K562 (cell line): ENCODE data around the gene CCDC106. TPM values are rescaled to one million over a fixed set of nuclear protein-coding genes. Genes with fewer than 3 reads are reported as not detected.

ENCODE experiments used
- ATAC-seq: fragments of 200-7000 bp; cut with Tn5 transposase; 3 replicates; pipeline ENCODE4 v1.9.1; 2020; ENCODE audit warnings: moderate library complexity
- BruUV-seq: library from RNA; stranded (reverse); fragments of 400-500 nt; replicated peaks from 2 replicates; lab custom pipeline; 2021; lab: Mats Ljungman, UMichigan
- CTCF ChIA-PET: fragments of 300-600 bp; formaldehyde crosslinking; extraction: SDS; loops from one replicate; lab custom pipeline; 2021; ENCODE audit warnings: low intra/inter-chr PET ratio; lab: Yijun Ruan, JAX
- POLR2A ChIA-PET: fragments of 300-600, 350-650 bp; sonication (Branson Sonifier 250); formaldehyde crosslinking; extraction: SDS; loops from one replicate; lab custom pipeline; 2021; ENCODE audit warnings: antibody characterized with exemption, inconsistent platforms; lab: Yijun Ruan, JAX
- DNase-seq, 4 experiments: peaks; one replicate each; pipeline versions ENCODE4 v3.0.0 to v3.0.0-alpha.2; 2011 to 2018; ENCODE audit warnings: low spot score in 3 of 4, mixed read lengths in 3 of 4; ENCODE audit errors: extremely low read depth in 1 of 4
- FAIRE-seq: peaks from 2 replicates; lab custom pipeline; 2011; peaks lifted over from hg19 to GRCh38; lab: Jason Lieb, UNC
- H2AFZ ChIP-seq: 2 replicates; pipeline ENCODE4 v1.6.0; 2011; ENCODE audit warnings: low read depth, low read length, control low read depth, inconsistent platforms
- H3K27ac ChIP-seq: fragments of 200-600 bp; 3 replicates; pipeline ENCODE4 v1.8.0; 2011; ENCODE audit warnings: low read depth, mild to moderate bottlenecking, control low read depth, inconsistent platforms, low read length, moderate library complexity, mixed read lengths; ENCODE audit errors: extremely low read depth
- H3K27me3 ChIP-seq, 2 experiments: fragments of 300-600 bp in 1 of 2; 2 replicates in 1 of 2; 3 replicates in 1 of 2; pipeline versions ENCODE4 v1.6.0 to v1.8.0; 2011; ENCODE audit warnings: inconsistent platforms in 2 of 2, low read length in 2 of 2, mild to moderate bottlenecking in 1 of 2, mixed read lengths in 1 of 2, moderate library complexity in 1 of 2; ENCODE audit not compliant: control insufficient read depth in 2 of 2, insufficient read depth in 2 of 2
- H3K36me3 ChIP-seq: fragments of 300-600 bp; 3 replicates; pipeline ENCODE4 v1.8.0; 2011; ENCODE audit warnings: mild to moderate bottlenecking, low read length, inconsistent platforms; ENCODE audit not compliant: control insufficient read depth, insufficient read depth
- H3K4me1 ChIP-seq, 2 experiments: fragments of 200-600 bp in 1 of 2; replicated peaks in 1 of 2; 2 replicates in 1 of 2; 3 replicates in 1 of 2; pipeline versions ENCODE4 v1.5.1 to v1.8.0; 2011; ENCODE audit warnings: inconsistent platforms in 2 of 2, low read length in 2 of 2, mild to moderate bottlenecking in 1 of 2, mixed read lengths in 1 of 2, moderate library complexity in 1 of 2; ENCODE audit not compliant: control insufficient read depth in 2 of 2, insufficient read depth in 2 of 2
- H3K4me2 ChIP-seq: 2 replicates; pipeline ENCODE4 v1.6.1; 2011; ENCODE audit warnings: low read length, control low read depth, inconsistent platforms, mixed read lengths; ENCODE audit not compliant: insufficient read depth
- H3K4me3 ChIP-seq: fragments of 200-600 bp; sonication (generic), shearing (Covaris generic); 2 replicates; pipeline ENCODE4 v1.5.1; 2016; ENCODE audit warnings: control low read depth, inconsistent platforms
- H3K79me2 ChIP-seq: fragments of 200-600 bp; 3 replicates; pipeline ENCODE4 v1.8.0; 2011; ENCODE audit warnings: low read length, inconsistent platforms; ENCODE audit not compliant: control insufficient read depth, insufficient read depth
- H3K9ac ChIP-seq, 2 experiments: 2 replicates each; pipeline versions ENCODE4 v1.6.0 to v1.6.1; 2011; ENCODE audit warnings: low read depth in 2 of 2, low read length in 2 of 2, control low read depth in 1 of 2, inconsistent platforms in 1 of 2, mild to moderate bottlenecking in 1 of 2, mixed read lengths in 1 of 2; ENCODE audit not compliant: insufficient read depth in 1 of 2
- H3K9me1 ChIP-seq: one replicate; pipeline ENCODE4 v1.6.0; 2011; ENCODE audit warnings: inconsistent platforms, mild to moderate bottlenecking, low read length, moderate library complexity; ENCODE audit not compliant: control insufficient read depth, insufficient read depth
- H3K9me3 ChIP-seq: replicated peaks from 2 replicates; pipeline ENCODE4 v1.5.1; 2011; ENCODE audit warnings: low read depth, low read length, inconsistent platforms; ENCODE audit not compliant: control insufficient read depth, insufficient read depth
- H4K20me1 ChIP-seq: replicated peaks from 2 replicates; pipeline ENCODE4 v1.6.1; 2011; ENCODE audit warnings: low read length, inconsistent platforms, mixed read lengths; ENCODE audit not compliant: control insufficient read depth, insufficient read depth
- ARID2 ChIP-seq: fragments of 450-650 bp; IDR thresholded peaks from 2 replicates; pipeline ENCODE4 v1.6.1; 2017; ENCODE audit warnings: antibody characterized with exemption, mild to moderate bottlenecking
- CBX1 ChIP-seq: sonication (generic); IDR thresholded peaks from 2 replicates; pipeline ENCODE4 v1.6.1; 2016; ENCODE audit warnings: antibody characterized with exemption, low read depth, mild to moderate bottlenecking
- ERF ChIP-seq: fragments of 450-650 bp; formaldehyde crosslinking; IDR thresholded peaks from 2 replicates; pipeline ENCODE4 v1.4.0; 2020; ENCODE audit warnings: mild to moderate bottlenecking, mixed read lengths
- ESRRB ChIP-seq: fragments of 250-450 bp; sonication (Bioruptor Pico); IDR thresholded peaks from 2 replicates; pipeline ENCODE4 v1.5.0; 2020; ENCODE audit warnings: mild to moderate bottlenecking, moderate library complexity, borderline replicate concordance
- GATAD2A ChIP-seq: fragments of 450-650 bp; IDR thresholded peaks from 2 replicates; pipeline ENCODE4 v1.6.1; 2017
- HDGF ChIP-seq: fragments of 450-650 bp; IDR thresholded peaks from 2 replicates; pipeline ENCODE4 v1.6.1; 2016
- SIN3B ChIP-seq: fragments of 450-650 bp; IDR thresholded peaks from 2 replicates; pipeline ENCODE4 v1.6.1; 2017; ENCODE audit warnings: low read depth, mild to moderate bottlenecking, moderate library complexity
- ZBTB8A ChIP-seq: fragments of 450-650 bp; IDR thresholded peaks from 2 replicates; pipeline ENCODE4 v1.6.1; 2018; ENCODE audit warnings: mild to moderate bottlenecking, moderate library complexity; ENCODE audit not compliant: partially characterized antibody
- WGBS: fragments of 100-300 bp; shearing (Covaris generic); methylation state at CpG from one replicate; pipeline ENCODE4 v1.1.6; 2016; ENCODE audit warnings: low coverage, mixed read lengths; ENCODE audit not compliant: insufficient coverage; ENCODE audit errors: missing lambda C conversion rate; 5-methylcytosine and 5-hydroxymethylcytosine counted together
- in situ Hi-C: fragments of 300-500 bp; cut with MboI; formaldehyde crosslinking; loops from 4 replicates; pipeline ENCODE4 v1.15.0; 2018; ENCODE audit warnings: inconsistent platforms, mixed read lengths
- intact Hi-C: fragments of 100-400 bp; cut with micrococcal nuclease; formaldehyde crosslinking; loops from 2 replicates; pipeline ENCODE4 v1.14.2; 2022
- polyA plus RNA-seq, 8 experiments: library from polyadenylated mRNA; depleted of rRNA in 4 of 8; stranded (reverse) in 5 of 8; unstranded in 3 of 8; fragments of >200 nt; fragmentation: Nextera tagmentation in 2 of 8; fragmentation: Illumina TruSeq in 1 of 8; extraction: Ambion mirVana in 2 of 8; extraction: Trizol in 1 of 8; gene quantifications; 2 replicates each; pipeline versions ENCODE4 v1.2.1 to v1.2.3, GENCODE V29; 2011 to 2014; ENCODE audit warnings: inconsistent platforms in 1 of 8, missing spikeins in 1 of 8
- total RNA-seq, 7 experiments: library from RNA; depleted of rRNA in 6 of 7; stranded (reverse); fragments of >200 nt in 6 of 7; fragmentation: Illumina TruSeq in 2 of 7; extraction: Trizol in 2 of 7; gene quantifications; 2 replicates each; pipeline versions ENCODE4 v1.2.1 to v1.2.3, GENCODE V29; 2011 to 2021; ENCODE audit warnings: low replicate concordance in 1 of 7
- TF ChIP-seq, protein P1 (sequence below): fragments of 450-650 bp; IDR thresholded peaks from 2 replicates; pipeline ENCODE4 v1.6.1; 2016
- TF ChIP-seq, protein P2 (sequence below), 2 experiments: IDR thresholded peaks; 2 replicates each; pipeline ENCODE4 v1.6.1; 2012; ENCODE audit warnings: improper control_type of control experiment in 2 of 2, low read depth in 2 of 2, low read length in 2 of 2, borderline replicate concordance in 1 of 2
- TF ChIP-seq, protein P3 (sequence below): fragments of 450-650 bp; formaldehyde crosslinking; IDR thresholded peaks from 2 replicates; pipeline ENCODE4 v1.4.0; 2020; ENCODE audit warnings: mild to moderate bottlenecking, moderate library complexity
- TF ChIP-seq, protein P4 (sequence below), 2 experiments: fragments of 450-650 bp in 1 of 2; sonication (generic) in 1 of 2; formaldehyde crosslinking in 1 of 2; IDR thresholded peaks in 1 of 2; conservative IDR thresholded peaks in 1 of 2; 2 replicates each; pipeline versions ENCODE4 v1.6.1 to v1.8.1; 2016 to 2023; ENCODE audit warnings: mild to moderate bottlenecking in 2 of 2, moderate library complexity in 2 of 2, inconsistent platforms in 1 of 2, missing genetic modification reagents in 1 of 2

Gene CCDC106
- total and polyA plus RNA-seq, 9 of the 15 experiments (the other 6 are each of a cell fraction or from before 2014, with no cell fraction given) = 0.10 to 27.5 (median 15.0) TPM; not detected in 1

DNA sequence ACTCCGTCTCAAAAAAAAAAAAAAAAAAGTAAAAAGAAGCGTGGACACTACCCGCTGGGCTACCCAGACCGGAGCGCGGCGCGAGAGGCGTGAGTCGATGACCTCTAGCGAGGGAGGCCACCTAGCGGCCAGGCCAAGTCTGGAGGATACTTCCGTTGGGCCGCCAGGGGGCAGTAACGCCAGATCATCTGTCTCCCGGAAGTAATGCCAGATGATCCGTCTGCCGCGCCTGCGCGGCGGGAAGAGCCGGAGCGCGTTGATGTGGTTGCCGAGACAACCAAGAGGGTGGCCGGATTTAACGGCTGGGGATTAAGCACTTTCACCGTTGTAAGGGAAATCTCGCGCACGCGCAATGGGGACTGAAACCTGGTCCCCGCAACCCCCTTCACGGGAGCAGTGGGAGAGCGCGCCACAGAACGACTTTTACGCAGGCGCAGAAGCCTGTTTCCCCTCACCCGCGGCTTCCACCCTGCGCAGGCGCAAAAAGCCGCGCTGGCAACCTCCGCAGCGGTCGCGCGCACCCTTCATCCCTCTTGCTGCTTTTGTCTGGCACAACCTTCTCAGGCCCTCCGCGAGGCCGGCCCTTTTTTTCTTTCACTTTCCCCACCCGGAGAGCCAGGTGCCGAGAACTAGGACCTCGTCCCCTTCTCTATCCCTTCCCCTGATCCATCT is 5.8 kb downstream of the CCDC106 start (continued):
- TF ChIP-seq ZBTB8A (no peak), SIN3B (peak; percentile 11; the same call in 1 of the 2 replicates)

DNA sequence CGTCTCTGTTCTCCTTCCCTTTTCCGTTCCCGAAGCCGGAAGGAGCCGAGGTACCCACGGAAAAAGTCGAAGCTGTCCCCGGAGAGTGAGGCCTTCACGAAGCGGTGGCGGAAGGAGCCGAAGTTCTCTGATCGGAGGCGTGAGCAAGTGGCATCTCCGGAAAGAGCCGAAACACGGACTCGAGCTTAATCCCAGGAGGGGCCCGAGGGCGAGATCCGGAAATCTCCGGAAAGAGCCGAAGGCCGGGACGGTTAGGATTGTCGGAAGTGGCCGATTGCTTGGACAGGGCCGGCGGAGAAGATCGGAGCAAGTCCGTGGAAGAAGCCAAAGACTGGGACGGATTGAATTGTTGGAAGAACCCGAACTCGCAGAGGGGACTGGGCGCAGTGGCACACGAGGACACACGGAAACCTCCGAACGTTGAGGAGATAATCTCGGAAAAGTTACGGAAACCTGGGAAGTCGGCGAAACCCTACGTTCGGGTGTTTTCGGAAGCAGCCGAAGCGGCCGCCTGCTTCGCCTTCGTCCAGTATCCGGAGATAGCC is 6.4 kb downstream of the CCDC106 start:
- FAIRE-seq (peak; percentile 100), DNase-seq (peak; percentile 71 to 99 (median 82)), ATAC-seq (peak; percentile 91)
- Histone ChIP-seq H3K4me3 (peak overlapping the region; percentile 70), H2AFZ (peak overlapping the region; percentile 97), H3K79me2 (peaks cover 52% of the 10 kb centered on the region), H3K9me1 (peaks cover 6% of the 10 kb centered on the region), H3K9me3 (no peaks in the 10 kb centered on the region), H3K36me3 (peaks cover 64% of the 10 kb centered on the region), H4K20me1 (peaks cover 35% of the 10 kb centered on the region), H3K27me3 (no peaks in the 10 kb centered on the region), H3K9ac (peak overlapping the region; percentile 99), H3K4me2 (peak overlapping the region; percentile 99), H3K4me1 (peaks cover 22 to 59% of the 10 kb centered on the region in 2 experiments; a peak in 4 of 5 replicates), H3K27ac (peak overlapping the region; percentile 100)
- in situ Hi-C loops (no loop called here), intact Hi-C loops (no loop called here)
- under 1% methylated on average over 41 of the region's 52 CpGs for WGBS
- CTCF ChIA-PET = interaction anchor here (0.7 to 2.8 kb wide), 6 partner anchors 10 to 138 kb away, joined by 3 to 27 read pairs (median 5); partner anchors contain the start of gene ZNF580
- no TSS peak for BruUV-seq
- POLR2A ChIA-PET = interaction anchor here (0.5 to 1.6 kb wide), 26 partner anchors 9 to 514 kb away, joined by 3 to 11 read pairs (median 3); partner anchors contain the start of genes FIZ1, NAT14, UBE2S and ZNF581
- TF ChIP-seq, protein P1, sequence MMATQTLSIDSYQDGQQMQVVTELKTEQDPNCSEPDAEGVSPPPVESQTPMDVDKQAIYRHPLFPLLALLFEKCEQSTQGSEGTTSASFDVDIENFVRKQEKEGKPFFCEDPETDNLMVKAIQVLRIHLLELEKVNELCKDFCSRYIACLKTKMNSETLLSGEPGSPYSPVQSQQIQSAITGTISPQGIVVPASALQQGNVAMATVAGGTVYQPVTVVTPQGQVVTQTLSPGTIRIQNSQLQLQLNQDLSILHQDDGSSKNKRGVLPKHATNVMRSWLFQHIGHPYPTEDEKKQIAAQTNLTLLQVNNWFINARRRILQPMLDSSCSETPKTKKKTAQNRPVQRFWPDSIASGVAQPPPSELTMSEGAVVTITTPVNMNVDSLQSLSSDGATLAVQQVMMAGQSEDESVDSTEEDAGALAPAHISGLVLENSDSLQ = peak; percentile 77
- TF ChIP-seq, protein P2, sequence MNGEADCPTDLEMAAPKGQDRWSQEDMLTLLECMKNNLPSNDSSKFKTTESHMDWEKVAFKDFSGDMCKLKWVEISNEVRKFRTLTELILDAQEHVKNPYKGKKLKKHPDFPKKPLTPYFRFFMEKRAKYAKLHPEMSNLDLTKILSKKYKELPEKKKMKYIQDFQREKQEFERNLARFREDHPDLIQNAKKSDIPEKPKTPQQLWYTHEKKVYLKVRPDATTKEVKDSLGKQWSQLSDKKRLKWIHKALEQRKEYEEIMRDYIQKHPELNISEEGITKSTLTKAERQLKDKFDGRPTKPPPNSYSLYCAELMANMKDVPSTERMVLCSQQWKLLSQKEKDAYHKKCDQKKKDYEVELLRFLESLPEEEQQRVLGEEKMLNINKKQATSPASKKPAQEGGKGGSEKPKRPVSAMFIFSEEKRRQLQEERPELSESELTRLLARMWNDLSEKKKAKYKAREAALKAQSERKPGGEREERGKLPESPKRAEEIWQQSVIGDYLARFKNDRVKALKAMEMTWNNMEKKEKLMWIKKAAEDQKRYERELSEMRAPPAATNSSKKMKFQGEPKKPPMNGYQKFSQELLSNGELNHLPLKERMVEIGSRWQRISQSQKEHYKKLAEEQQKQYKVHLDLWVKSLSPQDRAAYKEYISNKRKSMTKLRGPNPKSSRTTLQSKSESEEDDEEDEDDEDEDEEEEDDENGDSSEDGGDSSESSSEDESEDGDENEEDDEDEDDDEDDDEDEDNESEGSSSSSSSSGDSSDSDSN (IDR thresholded peaks at IDR 0.05; ENCODE audit: borderline replicate concordance in 1 of 2, low read depth in 2 of 2, low read length in 2 of 2) = 0 out of 4 replicates have a peak, but pooled peaks of 1 of the 2 experiments have one; percentile 29
- TF ChIP-seq, protein P3, sequence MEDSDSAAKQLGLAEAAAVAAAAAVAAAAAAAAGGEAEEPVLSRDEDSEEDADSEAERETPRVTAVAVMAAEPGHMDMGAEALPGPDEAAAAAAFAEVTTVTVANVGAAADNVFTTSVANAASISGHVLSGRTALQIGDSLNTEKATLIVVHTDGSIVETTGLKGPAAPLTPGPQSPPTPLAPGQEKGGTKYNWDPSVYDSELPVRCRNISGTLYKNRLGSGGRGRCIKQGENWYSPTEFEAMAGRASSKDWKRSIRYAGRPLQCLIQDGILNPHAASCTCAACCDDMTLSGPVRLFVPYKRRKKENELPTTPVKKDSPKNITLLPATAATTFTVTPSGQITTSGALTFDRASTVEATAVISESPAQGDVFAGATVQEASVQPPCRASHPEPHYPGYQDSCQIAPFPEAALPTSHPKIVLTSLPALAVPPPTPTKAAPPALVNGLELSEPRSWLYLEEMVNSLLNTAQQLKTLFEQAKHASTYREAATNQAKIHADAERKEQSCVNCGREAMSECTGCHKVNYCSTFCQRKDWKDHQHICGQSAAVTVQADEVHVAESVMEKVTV (CRISPR knock-in tag) = peak; percentile 100
- TF ChIP-seq CBX1 = peak; percentile 62; the same call in 1 of the 2 replicates
- TF ChIP-seq ESRRB (CRISPR knock-in tag) = no peak
- peak; percentile 64; the same call in 1 of the 2 replicates for TF ChIP-seq HDGF
- peak; percentile 94 for TF ChIP-seq GATAD2A
- TF ChIP-seq, protein P4, sequence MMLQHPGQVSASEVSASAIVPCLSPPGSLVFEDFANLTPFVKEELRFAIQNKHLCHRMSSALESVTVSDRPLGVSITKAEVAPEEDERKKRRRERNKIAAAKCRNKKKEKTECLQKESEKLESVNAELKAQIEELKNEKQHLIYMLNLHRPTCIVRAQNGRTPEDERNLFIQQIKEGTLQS (IDR thresholded peaks at IDR 0.05) = no peak
- TF ChIP-seq, protein P4 (CRISPR knock-in tag; conservative IDR thresholded peaks at IDR 0.05) = peak; percentile 50; the same call in 1 of the 2 replicates
- 0 out of 2 replicates have a peak, but pooled peaks have one; percentile 10 for TF ChIP-seq ERF
- TF ChIP-seq ARID2 = 0 out of 2 replicates have a peak, but pooled peaks have one; percentile 2
